HL-60 (cell line): ENCODE results near the gene ITPR3.

Experiments
- DNase-seq, 2 experiments: peaks; one replicate each; pipeline ENCODE4 v3.0.0-alpha.2; 2010 to 2020; ENCODE audit warnings: low read depth in 1 of 2, low spot score in 1 of 2
- H3K27ac ChIP-seq: fragments of 250-450 bp; sonication (Bioruptor Pico); replicated peaks from 2 replicates; pipeline ENCODE4 v1.5.1; 2020; ENCODE audit warnings: mild to moderate bottlenecking, moderate library complexity
- H3K27me3 ChIP-seq: fragments of 250-450 bp; sonication (Bioruptor Pico); 2 replicates; pipeline ENCODE4 v1.5.1; 2021; ENCODE audit warnings: mild to moderate bottlenecking, moderate library complexity; ENCODE audit not compliant: insufficient read depth, poor library complexity, severe bottlenecking
- H3K4me3 ChIP-seq: replicated peaks from 2 replicates; pipeline ENCODE4 v1.5.1; 2011; ENCODE audit warnings: mild to moderate bottlenecking, control low read depth, low read length; ENCODE audit not compliant: insufficient read depth
- CTCF ChIP-seq: IDR thresholded peaks from one replicate; pipeline ENCODE4 v1.5.1; 2011; ENCODE audit warnings: low read length, control low read depth, inconsistent platforms; ENCODE audit not compliant: insufficient read depth
- GABPA ChIP-seq: IDR thresholded peaks from 2 replicates; pipeline ENCODE4 v1.6.1; 2012; ENCODE audit warnings: low read depth
- POLR2AphosphoS5 ChIP-seq: IDR thresholded peaks from 2 replicates; pipeline ENCODE4 v1.6.1; 2012; ENCODE audit warnings: low read depth
- REST ChIP-seq: IDR thresholded peaks from 2 replicates; pipeline ENCODE4 v1.6.1; 2012; ENCODE audit warnings: low read depth; ENCODE audit not compliant: insufficient replicate concordance
- SPI1 ChIP-seq: IDR thresholded peaks from 2 replicates; pipeline ENCODE4 v1.6.1; 2012; ENCODE audit warnings: low read depth, mild to moderate bottlenecking, borderline replicate concordance

Gene ITPR3

GRCh38 chr6:33652002-33652401 lies 30.9 kb downstream of the ITPR3 start:
- Histone ChIP-seq H3K27me3 (no peaks in the 10 kb centered on the region), H3K27ac (no peak overlapping the region), H3K4me3 (no peak overlapping the region)
- DNase-seq: no peak
- TF ChIP-seq CTCF (no peak), GABPA (no peak), REST (no peak), SPI1 (no peak), POLR2AphosphoS5 (no peak)

- TF ChIP-seq POLR2AphosphoS5 (no peak), SPI1 (peak; percentile 56; the same call in 1 of the 2 replicates)
- H3K4me3 ChIP-seq: no peak overlapping the region
- H3K27ac ChIP-seq: no peak overlapping the region
- DNase-seq: peak in 1 of 2 experiments; percentile 11
- H3K27me3 ChIP-seq: no peaks in the 10 kb centered on the region
Observed at GRCh38 chr6:33654831-33655554, 33.9 kb downstream of the ITPR3 start.

GRCh38 chr6:33656844-33657243 lies 35.7 kb downstream of the ITPR3 start:
- Histone ChIP-seq H3K4me3 (no peak overlapping the region), H3K27ac (no peak overlapping the region), H3K27me3 (no peaks in the 10 kb centered on the region)
- TF ChIP-seq CTCF (no peak), REST (no peak), GABPA (no peak), POLR2AphosphoS5 (no peak), SPI1 (no peak)
- DNase-seq: no peak

- Histone ChIP-seq H3K27me3 (no peaks in the 10 kb centered on the region), H3K4me3 (no peak overlapping the region), H3K27ac (no peak overlapping the region)
- TF ChIP-seq CTCF (no peak), REST (no peak), SPI1 (no peak), GABPA (no peak), POLR2AphosphoS5 (no peak)
- no peak for DNase-seq
Observed at GRCh38 chr6:33658982-33659689, 38.0 kb downstream of the ITPR3 start.
